Bladder microvascular endothelial cell (primary cell): ENCODE measurements around the gene BUD31. TPM values are rescaled to one million over a fixed set of nuclear protein-coding genes. Genes with fewer than 3 reads are reported as not detected.

Experiments used
- total RNA-seq: library from RNA; depleted of rRNA; stranded (reverse); fragments of >200 nt; gene quantifications from 2 replicates; pipeline ENCODE4 v1.2.3, GENCODE V29; 2014

The BUD31 gene
- 76.2 and 103 TPM in 2 replicates for total RNA-seq

GRCh38 chr7:99408379-99409191, at the start of gene BUD31, which contains the start of gene PDAP1:
Gene BUD31 (plus strand): TSS chr7:99408969. CDS start chr7:99411093, 2,124 bp downstream.
Gene PDAP1 (minus strand): TSS chr7:99408597. CDS start chr7:99408548, 49 bp downstream.

DNA sequence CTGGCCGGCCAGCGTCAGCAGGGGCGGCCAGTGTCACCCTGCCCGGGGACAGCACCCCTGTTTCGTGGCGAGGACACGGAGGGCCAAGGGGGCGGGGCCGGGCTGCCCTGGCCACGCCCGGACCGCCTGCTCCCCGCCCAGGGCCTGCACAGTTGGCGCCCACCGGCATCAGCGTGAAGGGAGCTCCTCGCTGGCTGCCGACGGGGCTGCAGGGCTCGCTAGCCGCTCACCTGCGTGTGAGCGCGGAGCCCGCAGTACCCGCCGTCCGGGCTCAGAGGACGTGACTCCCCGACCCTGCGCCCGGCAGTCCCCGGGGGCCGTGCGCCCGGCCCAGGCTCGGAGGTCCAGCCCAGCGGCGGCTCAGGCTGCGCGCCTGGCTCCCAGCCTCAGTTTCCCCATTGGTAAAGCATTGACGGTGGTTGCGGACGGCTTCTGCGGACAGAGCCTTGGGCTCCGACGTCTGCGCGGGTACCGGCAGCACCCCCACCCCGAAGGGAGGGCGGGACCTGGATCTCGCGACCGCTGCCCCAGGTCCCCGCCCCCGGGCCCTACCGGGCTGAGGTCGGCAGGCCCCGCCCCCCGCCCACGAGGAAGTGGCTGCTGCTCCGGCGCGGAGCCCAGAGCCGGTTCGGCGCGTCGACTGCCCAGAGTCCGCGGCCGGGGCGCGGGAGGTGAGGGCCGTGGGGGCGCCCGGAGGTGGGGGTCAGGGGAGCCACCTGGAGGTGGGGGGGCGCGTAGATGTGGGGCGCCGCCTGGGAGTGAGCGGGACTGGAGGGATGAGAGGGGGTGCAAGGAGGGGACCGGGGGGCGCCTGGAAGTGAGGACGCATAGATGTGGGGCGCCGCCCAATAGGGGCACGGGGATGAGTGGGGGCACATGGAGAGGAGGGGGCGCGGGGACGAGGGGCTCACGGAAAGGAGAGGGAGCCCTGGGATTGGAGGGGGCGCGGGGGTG, 34.4 kb upstream of the BUD31 start, which contains the start of gene ARPC1B:
TSS of gene ARPC1B (plus strand) at position 620 of the 954 bp plus-strand sequence. CDS start 10,985 bp downstream, outside the sequence.

GRCh38 chr7:99438573-99439480, 30.1 kb downstream of the BUD31 start, which contains the start of the genes CPSF4 and PTCD1:
Gene CPSF4 (plus strand): TSS chr7:99438943. CDS start chr7:99439083, 140 bp downstream.
Gene PTCD1 (minus strand): TSS chr7:99438798. CDS start chr7:99435242, 3,556 bp downstream.

Other genes with a start within 250 kb of the BUD31 start
- not detected in 2 replicates for gene KPNA7, start 200.9 kb upstream of the BUD31 start, total RNA-seq
- gene MYH16, start 136.1 kb upstream of the BUD31 start, total RNA-seq, result 0.13 and 0.16 TPM in 2 replicates
- 154 and 191 TPM in 2 replicates for gene ARPC1A, start 83.1 kb upstream of the BUD31 start, total RNA-seq
- 488 and 710 TPM in 2 replicates for gene ARPC1B, start 34.2 kb upstream of the BUD31 start, total RNA-seq
- gene PDAP1, start 372 bp upstream of the BUD31 start, total RNA-seq, result 23.6 and 39.7 TPM in 2 replicates
- gene PTCD1, start 29.8 kb downstream of the BUD31 start, total RNA-seq, result 3.6 and 5.8 TPM in 2 replicates
- 21.9 and 24.7 TPM in 2 replicates for gene CPSF4, start 30.0 kb downstream of the BUD31 start, total RNA-seq
- gene ATP5MF, start 57.2 kb downstream of the BUD31 start, total RNA-seq, result 186 and 383 TPM in 2 replicates
- 4.2 and 6.9 TPM in 2 replicates for gene ZNF789, start 63.9 kb downstream of the BUD31 start, total RNA-seq
- gene ZNF394, start 91.3 kb downstream of the BUD31 start, total RNA-seq, result 24.3 and 25.0 TPM in 2 replicates
- gene ZKSCAN5, start 95.7 kb downstream of the BUD31 start, total RNA-seq, result 8.1 and 12.1 TPM in 2 replicates
- gene FAM200A, start 143.1 kb downstream of the BUD31 start, total RNA-seq, result 2.9 and 4.8 TPM in 2 replicates
- gene ZNF655, start 149.7 kb downstream of the BUD31 start, total RNA-seq, result 8.9 and 9.5 TPM in 2 replicates
- gene TMEM225B, start 189.3 kb downstream of the BUD31 start, total RNA-seq, result not detected in 2 replicates
- gene ZSCAN25, start 208.0 kb downstream of the BUD31 start, total RNA-seq, result 9.6 and 20.0 TPM in 2 replicates